Astrocyte of the spinal cord (primary cell): ENCODE data around the gene TAL1.

Experiments used
- DNase-seq: peaks from one replicate; pipeline ENCODE4 v3.0.0; 2011; ENCODE audit warnings: low read depth, low spot score
- H3K4me3 ChIP-seq: 2 replicates; pipeline ENCODE4 v1.5.1; 2011; ENCODE audit warnings: low read depth, mild to moderate bottlenecking, low read length, moderate library complexity
- in situ Hi-C: cut with HindIII; loops from 2 replicates; pipeline ENCODE4 v1.10.0; 2017; ENCODE audit warnings: low sequenced_read_pairs
- TF ChIP-seq, protein P1 (sequence below): IDR thresholded peaks from 2 replicates; pipeline ENCODE4 v1.5.1; 2012; ENCODE audit warnings: low read depth, mild to moderate bottlenecking, low read length, inconsistent platforms

Gene TAL1

DNA sequence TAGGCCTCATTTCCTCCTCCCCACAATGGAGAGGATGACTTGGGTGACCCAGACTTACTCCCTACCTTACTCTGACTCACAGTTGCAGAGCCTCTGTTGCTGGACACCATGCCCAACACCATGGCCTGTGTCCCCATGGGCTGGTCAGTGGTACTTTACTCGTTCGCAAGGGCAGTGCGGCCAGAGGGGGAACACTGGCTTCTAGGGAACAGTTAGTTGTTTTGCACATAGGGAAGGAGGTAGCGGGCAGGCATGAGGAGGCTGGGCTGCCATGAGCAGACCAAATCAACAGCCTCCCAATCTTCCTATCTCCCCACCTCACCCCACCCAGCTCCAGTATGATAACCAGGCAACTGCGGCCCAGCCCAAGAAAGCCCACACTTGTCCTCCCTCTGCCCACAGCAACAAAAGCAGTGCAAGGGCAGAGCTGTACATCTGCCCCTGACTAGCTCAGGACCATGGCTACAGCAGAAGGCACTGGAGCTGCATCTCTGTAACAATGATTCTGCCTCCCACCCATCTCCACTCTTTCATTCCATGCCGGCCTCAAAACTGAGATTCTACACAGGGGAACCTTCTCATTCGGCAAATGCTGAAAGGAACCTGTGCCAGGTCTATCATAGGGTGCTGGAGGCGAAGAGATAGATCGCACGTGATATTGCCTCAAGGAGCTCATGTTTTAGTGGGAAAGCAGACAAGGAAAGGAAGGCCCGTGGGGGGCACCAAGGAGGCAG is 18.6 kb downstream of the TAL1 start:
- no peak overlapping the region for H3K4me3 ChIP-seq
- no peak for DNase-seq
- in situ Hi-C loops: no loop called here
- TF ChIP-seq, protein P1, sequence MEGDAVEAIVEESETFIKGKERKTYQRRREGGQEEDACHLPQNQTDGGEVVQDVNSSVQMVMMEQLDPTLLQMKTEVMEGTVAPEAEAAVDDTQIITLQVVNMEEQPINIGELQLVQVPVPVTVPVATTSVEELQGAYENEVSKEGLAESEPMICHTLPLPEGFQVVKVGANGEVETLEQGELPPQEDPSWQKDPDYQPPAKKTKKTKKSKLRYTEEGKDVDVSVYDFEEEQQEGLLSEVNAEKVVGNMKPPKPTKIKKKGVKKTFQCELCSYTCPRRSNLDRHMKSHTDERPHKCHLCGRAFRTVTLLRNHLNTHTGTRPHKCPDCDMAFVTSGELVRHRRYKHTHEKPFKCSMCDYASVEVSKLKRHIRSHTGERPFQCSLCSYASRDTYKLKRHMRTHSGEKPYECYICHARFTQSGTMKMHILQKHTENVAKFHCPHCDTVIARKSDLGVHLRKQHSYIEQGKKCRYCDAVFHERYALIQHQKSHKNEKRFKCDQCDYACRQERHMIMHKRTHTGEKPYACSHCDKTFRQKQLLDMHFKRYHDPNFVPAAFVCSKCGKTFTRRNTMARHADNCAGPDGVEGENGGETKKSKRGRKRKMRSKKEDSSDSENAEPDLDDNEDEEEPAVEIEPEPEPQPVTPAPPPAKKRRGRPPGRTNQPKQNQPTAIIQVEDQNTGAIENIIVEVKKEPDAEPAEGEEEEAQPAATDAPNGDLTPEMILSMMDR: no peak

GRCh38 chr1:47212636-47213229 is 19.3 kb downstream of the TAL1 start:
- no peak for DNase-seq
- in situ Hi-C loops: no loop called here
- TF ChIP-seq, protein P1: no peak
- no peak overlapping the region for H3K4me3 ChIP-seq

GRCh38 chr1:47211796-47212269 is 20.2 kb downstream of the TAL1 start:
- no peak for DNase-seq
- H3K4me3 ChIP-seq: no peak overlapping the region
- TF ChIP-seq, protein P1: no peak
- in situ Hi-C loops: no loop called here

DNA sequence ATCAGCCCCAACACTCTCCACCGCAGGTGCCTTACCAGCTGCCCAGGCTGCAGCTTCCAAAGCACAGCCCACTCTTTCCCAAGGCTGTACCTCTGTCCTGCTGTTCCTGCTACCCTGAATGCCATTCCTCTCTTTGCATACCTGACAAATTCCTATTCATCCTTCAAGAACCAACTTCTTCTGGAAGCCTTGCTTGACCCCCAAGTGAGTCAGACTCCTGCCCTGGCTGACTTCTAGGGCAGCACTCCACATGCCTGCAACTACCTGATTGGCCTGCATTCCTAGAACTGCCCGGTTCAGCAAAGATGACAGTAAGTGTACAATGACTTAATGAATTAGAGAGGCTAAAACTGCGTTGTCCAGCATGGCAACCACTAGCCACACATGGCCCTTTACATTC is 21.4 kb downstream of the TAL1 start:
- TF ChIP-seq, protein P1: no peak
- H3K4me3 ChIP-seq: no peak overlapping the region
- in situ Hi-C loops: no loop called here
- no peak for DNase-seq

GRCh38 chr1:47209725-47210325 is 22.2 kb downstream of the TAL1 start:
- in situ Hi-C loops: no loop called here
- DNase-seq: no peak
- H3K4me3 ChIP-seq: no peak overlapping the region
- TF ChIP-seq, protein P1: no peak

GRCh38 chr1:47209091-47209490 is 22.9 kb downstream of the TAL1 start:
- in situ Hi-C loops: no loop called here
- no peak for DNase-seq
- no peak overlapping the region for H3K4me3 ChIP-seq
- TF ChIP-seq, protein P1: no peak
